OCI-LY1 (cell line): ENCODE measurements around the gene CYTH4.

Source experiments
- CTCF ChIP-seq: fragments of 200-600 bp; sonication (generic), shearing (Covaris generic); IDR thresholded peaks from 2 replicates; pipeline ENCODE4 v1.5.1; 2017; ENCODE audit warnings: mild to moderate bottlenecking, antibody characterized with exemption, low read length, moderate library complexity, mixed read lengths
- EZH2 ChIP-seq: fragments of 200-600 bp; sonication (generic), shearing (Covaris generic); IDR thresholded peaks from 2 replicates; pipeline ENCODE4 v1.8.0; 2017; ENCODE audit warnings: borderline replicate concordance, mixed run types, mild to moderate bottlenecking, antibody characterized with exemption, low read length, moderate library complexity, mixed read lengths

- TF ChIP-seq CTCF: no peak
- TF ChIP-seq EZH2: no peak
Observed at GRCh38 chr22:37357446-37358075, 75.3 kb downstream of the CYTH4 start.
